OCI-LY7 (cell line): ENCODE data around the gene UCN.

ENCODE experiments used
- EZH2phosphoT487 ChIP-seq: fragments of 200-600 bp; sonication (generic); IDR thresholded peaks from 2 replicates; pipeline ENCODE4 v1.6.1; 2018; ENCODE audit warnings: low read depth, borderline replicate concordance, mild to moderate bottlenecking, mixed run types, antibody characterized with exemption, low read length, moderate library complexity, mixed read lengths
- TF ChIP-seq, protein P1 (sequence below): fragments of 200-600 bp; sonication (generic); conservative IDR thresholded peaks from 2 replicates; pipeline ENCODE4 v1.5.1; 2014; ENCODE audit warnings: mild to moderate bottlenecking, antibody characterized with exemption, low read length, moderate library complexity, mixed read lengths

GRCh38 chr2:27270670-27271069 lies 37.6 kb downstream of the UCN start:
- TF ChIP-seq, protein P1, sequence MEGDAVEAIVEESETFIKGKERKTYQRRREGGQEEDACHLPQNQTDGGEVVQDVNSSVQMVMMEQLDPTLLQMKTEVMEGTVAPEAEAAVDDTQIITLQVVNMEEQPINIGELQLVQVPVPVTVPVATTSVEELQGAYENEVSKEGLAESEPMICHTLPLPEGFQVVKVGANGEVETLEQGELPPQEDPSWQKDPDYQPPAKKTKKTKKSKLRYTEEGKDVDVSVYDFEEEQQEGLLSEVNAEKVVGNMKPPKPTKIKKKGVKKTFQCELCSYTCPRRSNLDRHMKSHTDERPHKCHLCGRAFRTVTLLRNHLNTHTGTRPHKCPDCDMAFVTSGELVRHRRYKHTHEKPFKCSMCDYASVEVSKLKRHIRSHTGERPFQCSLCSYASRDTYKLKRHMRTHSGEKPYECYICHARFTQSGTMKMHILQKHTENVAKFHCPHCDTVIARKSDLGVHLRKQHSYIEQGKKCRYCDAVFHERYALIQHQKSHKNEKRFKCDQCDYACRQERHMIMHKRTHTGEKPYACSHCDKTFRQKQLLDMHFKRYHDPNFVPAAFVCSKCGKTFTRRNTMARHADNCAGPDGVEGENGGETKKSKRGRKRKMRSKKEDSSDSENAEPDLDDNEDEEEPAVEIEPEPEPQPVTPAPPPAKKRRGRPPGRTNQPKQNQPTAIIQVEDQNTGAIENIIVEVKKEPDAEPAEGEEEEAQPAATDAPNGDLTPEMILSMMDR, result no peak
- no peak for TF ChIP-seq EZH2phosphoT487
